Putamen (tissue), 1 donor: Measurements from ENCODE around the gene ETS1.

Experiments
- DNase-seq: peaks from one replicate; pipeline ENCODE4 v3.0.0-alpha.2; 2016; ENCODE audit warnings: low spot score

The ETS1 gene

GRCh38 chr11:128424271-128424711 lies 163.1 kb downstream of the ETS1 start:
- DNase-seq, result peak; percentile 5

GRCh38 chr11:128422576-128423370 lies 164.6 kb downstream of the ETS1 start:
- no peak for DNase-seq

- DNase-seq, result no peak
These were observed 165.6 kb downstream of the ETS1 start for GRCh38 chr11:128421577-128422330.

GRCh38 chr11:128420951-128421350 lies 166.4 kb downstream of the ETS1 start:
- DNase-seq, result no peak

GRCh38 chr11:128420265-128420664 lies 167.1 kb downstream of the ETS1 start:
- no peak for DNase-seq

- no peak for DNase-seq
These were observed 168.2 kb downstream of the ETS1 start for GRCh38 chr11:128419012-128419767.

- peak; percentile 23 for DNase-seq
These were observed 169.6 kb downstream of the ETS1 start for GRCh38 chr11:128417607-128418324.

- DNase-seq, result no peak
These were observed 170.4 kb downstream of the ETS1 start for GRCh38 chr11:128416976-128417375.

- DNase-seq, result no peak
These were observed 171.8 kb downstream of the ETS1 start for GRCh38 chr11:128415539-128415938.

GRCh38 chr11:128412847-128413791 lies 174.2 kb downstream of the ETS1 start:
- no peak for DNase-seq

- DNase-seq, result no peak
These were observed 175.5 kb downstream of the ETS1 start for GRCh38 chr11:128411812-128412211.

- no peak for DNase-seq
These were observed 176.2 kb downstream of the ETS1 start for GRCh38 chr11:128411150-128411549.

GRCh38 chr11:128409476-128409875 lies 177.9 kb downstream of the ETS1 start:
- no peak for DNase-seq
